Astrocyte of the spinal cord (primary cell): ENCODE data around the gene MSI2.

Experiments
- DNase-seq: peaks from one replicate; pipeline ENCODE4 v3.0.0; 2011; ENCODE audit warnings: low read depth, low spot score
- H3K4me3 ChIP-seq: 2 replicates; pipeline ENCODE4 v1.5.1; 2011; ENCODE audit warnings: low read depth, mild to moderate bottlenecking, low read length, moderate library complexity
- in situ Hi-C: cut with HindIII; loops from 2 replicates; pipeline ENCODE4 v1.10.0; 2017; ENCODE audit warnings: low sequenced_read_pairs
- TF ChIP-seq, protein P1 (sequence below): IDR thresholded peaks from 2 replicates; pipeline ENCODE4 v1.5.1; 2012; ENCODE audit warnings: low read depth, mild to moderate bottlenecking, low read length, inconsistent platforms

Gene MSI2

DNA sequence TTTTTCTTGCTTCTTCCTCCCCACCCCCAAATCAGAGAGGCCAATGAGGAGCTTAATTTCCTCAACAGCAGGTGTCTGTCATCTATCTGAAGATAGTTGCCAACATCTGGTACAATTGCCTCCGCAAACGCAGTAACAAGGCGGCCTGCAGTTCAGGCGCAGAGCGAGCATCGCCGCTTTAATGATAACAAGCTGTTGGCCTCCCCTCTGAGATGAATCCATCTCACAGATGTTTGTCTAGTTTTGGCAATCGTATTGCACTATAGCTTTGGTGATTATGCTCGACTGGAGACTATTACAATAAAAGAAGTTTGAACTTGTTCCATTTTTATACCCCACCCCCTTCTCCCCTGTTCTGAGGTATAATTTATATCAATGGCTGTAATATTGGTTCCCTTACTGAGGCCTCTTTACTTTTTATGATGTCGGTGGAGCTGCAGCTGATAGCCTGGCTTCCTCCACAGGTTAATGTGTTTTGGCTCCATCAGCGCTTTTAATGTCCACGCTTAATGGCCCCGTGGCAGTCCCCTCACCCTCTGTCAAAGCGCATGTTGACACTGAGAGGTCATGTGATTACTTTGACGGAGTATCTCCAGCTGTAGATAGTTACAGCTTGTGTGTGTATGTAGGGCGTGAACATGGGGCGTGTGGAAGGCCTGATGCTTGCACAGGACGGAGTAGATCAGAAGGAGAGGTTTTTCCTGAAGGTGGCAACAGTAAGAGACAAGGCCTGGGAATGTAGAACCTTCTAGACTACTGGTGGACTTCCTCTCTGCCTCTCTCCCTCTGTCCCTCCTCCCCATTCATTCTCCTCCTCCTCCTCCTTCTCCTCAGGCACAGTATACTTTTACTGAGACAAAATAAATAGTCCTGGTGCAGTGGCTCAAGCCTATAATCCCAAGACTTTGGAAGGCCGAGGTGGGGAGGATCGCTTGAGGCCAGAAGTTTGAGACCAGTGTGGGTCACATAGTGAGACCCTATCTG, 164.7 kb downstream of the MSI2 start:
- in situ Hi-C loops: no loop called here
- H3K4me3 ChIP-seq: no peak overlapping the region
- TF ChIP-seq, protein P1, sequence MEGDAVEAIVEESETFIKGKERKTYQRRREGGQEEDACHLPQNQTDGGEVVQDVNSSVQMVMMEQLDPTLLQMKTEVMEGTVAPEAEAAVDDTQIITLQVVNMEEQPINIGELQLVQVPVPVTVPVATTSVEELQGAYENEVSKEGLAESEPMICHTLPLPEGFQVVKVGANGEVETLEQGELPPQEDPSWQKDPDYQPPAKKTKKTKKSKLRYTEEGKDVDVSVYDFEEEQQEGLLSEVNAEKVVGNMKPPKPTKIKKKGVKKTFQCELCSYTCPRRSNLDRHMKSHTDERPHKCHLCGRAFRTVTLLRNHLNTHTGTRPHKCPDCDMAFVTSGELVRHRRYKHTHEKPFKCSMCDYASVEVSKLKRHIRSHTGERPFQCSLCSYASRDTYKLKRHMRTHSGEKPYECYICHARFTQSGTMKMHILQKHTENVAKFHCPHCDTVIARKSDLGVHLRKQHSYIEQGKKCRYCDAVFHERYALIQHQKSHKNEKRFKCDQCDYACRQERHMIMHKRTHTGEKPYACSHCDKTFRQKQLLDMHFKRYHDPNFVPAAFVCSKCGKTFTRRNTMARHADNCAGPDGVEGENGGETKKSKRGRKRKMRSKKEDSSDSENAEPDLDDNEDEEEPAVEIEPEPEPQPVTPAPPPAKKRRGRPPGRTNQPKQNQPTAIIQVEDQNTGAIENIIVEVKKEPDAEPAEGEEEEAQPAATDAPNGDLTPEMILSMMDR: no peak
- no peak for DNase-seq

DNA sequence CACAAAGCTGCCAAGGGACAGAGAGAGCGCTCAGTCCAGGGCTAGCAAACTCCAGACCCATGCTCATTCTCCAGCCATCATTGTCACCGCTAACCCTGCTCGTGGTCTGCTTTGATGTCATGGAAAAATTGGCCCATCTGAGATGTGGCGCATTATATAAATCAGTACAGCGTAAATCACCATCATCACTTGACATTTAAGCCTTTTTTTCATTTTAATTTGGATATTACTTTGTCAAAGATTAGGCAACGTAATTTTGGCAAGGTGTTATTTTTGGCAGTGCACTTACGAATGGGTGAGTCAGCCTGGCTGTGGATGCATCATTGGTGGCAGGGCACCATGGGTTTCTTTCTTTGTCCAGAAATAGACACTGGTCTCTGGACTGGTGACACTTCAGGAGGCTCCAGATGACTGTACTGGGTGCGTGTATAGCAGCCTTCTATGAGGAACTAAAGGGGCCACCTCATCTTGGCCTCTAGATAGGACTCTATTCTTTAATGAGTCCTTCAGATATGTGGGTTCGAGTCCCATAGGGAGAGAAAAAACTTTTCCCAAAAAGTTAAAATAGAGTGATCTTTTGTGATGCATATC, 166.3 kb downstream of the MSI2 start:
- TF ChIP-seq, protein P1: no peak
- DNase-seq: peak; percentile 53
- in situ Hi-C loops: no loop called here
- no peak overlapping the region for H3K4me3 ChIP-seq

DNA sequence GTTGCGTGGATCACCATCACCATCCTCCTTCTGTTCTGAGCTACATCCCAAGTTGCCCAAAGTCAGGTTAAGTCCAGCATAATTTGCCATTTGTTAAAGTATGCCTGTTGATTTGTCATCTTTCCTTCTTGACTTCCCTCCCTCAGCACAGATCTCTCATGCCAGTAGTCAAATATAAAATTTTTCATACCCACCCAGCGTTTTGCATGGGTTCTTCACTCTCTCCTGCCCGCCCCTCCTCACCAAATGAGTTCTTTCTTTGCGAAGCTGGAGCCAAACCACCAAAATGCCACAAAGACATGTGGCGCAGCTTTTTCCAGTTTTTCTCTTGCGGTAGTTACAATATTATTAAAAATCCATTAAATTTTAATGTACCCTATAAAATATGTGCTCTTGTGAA, 167.2 kb downstream of the MSI2 start:
- in situ Hi-C loops: no loop called here
- TF ChIP-seq, protein P1: no peak
- no peak overlapping the region for H3K4me3 ChIP-seq
- DNase-seq: no peak

DNA sequence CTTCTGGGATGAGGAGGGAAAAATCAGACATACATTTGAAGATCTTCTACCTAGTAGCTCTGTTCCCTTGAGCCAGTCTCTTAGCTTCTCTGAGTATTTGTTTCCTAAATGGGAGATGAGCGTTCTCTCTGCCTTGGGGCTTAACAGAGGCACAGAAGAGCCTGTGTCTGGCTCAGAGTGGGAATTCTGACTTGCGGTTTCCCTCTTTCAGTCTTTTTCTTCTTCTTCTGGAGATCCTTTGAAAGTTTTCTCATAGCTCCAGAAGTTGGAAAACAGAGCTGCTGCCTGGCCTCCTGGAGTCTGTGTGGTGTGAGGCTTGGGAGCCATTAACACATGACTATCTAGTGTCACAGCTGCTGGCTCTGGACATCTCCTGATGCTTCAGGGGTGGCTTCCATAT, 167.9 kb downstream of the MSI2 start:
- TF ChIP-seq, protein P1: no peak
- in situ Hi-C loops: no loop called here
- no peak for DNase-seq
- no peak overlapping the region for H3K4me3 ChIP-seq

DNA sequence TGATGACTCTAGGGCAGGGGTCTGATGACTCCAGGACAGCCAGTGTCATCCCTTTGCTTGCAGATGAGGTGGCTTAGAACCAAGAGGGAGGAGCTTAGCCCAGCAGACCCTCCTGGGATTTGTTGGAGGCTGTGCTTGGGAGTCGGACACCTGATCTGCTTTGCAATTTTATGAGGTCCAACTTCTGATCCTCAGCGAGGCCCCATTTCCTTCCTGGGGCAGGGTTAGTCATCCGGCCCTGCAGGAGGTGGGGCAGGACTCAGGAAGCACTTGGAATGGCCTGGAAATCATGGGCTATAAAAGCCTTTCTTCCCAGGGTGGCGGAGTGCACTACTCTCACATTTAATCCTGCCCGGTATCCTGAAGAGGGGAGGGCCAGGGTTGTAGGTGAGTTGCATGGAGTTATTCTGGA, 168.5 kb downstream of the MSI2 start:
- no peak overlapping the region for H3K4me3 ChIP-seq
- in situ Hi-C loops: no loop called here
- TF ChIP-seq, protein P1: no peak
- peak; percentile 62 for DNase-seq

DNA sequence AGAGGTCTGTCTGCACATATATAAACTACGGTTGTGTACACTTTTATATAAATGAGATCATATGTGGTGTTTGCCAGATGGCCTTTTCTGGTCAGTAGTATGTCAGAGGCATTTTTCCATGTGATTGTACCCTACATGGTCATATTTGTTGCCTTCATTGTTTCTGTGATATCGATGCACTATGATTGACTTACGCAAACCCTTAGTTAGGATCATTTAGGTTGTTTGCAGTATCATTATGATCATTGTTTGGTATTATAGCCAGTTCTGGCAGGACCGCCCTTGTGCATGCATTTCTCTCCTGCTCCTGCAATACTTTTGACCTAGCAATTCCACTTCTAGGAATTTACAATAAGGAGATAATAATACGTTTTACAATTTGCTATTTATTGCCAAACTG, 169.1 kb downstream of the MSI2 start:
- in situ Hi-C loops: no loop called here
- TF ChIP-seq, protein P1: no peak
- H3K4me3 ChIP-seq: no peak overlapping the region

More for the DNA sequence above, 169.1 kb downstream of the MSI2 start:
- DNase-seq: no peak
